AG04449 (cell line): ENCODE data around the gene FRAS1.

Experiments used
- CTCF ChIA-PET: fragments of 350-600 bp; formaldehyde crosslinking; extraction: SDS; loops from one replicate; lab custom pipeline; 2021; ENCODE audit warnings: antibody characterized with exemption; lab: Yijun Ruan, JAX
- POLR2A ChIA-PET: fragments of 400-600, 350-600 bp; formaldehyde crosslinking; extraction: SDS; loops from one replicate; lab custom pipeline; 2020; ENCODE audit warnings: antibody characterized with exemption, inconsistent platforms; lab: Yijun Ruan, JAX
- DNase-seq: peaks from one replicate; pipeline ENCODE4 v3.0.0-alpha.2; 2010; ENCODE audit warnings: low read depth, low spot score
- H3K4me3 ChIP-seq: 2 replicates; pipeline ENCODE4 v1.5.1; 2011; ENCODE audit warnings: low read depth, mild to moderate bottlenecking, control low read depth, low read length
- TF ChIP-seq, protein P1 (sequence below): IDR thresholded peaks from one replicate; pipeline ENCODE4 v1.5.1; 2011; ENCODE audit warnings: mild to moderate bottlenecking, moderate library complexity, low read length, control low read depth, inconsistent platforms; ENCODE audit not compliant: insufficient read depth; ENCODE audit errors: missing control alignments

Gene FRAS1

DNA sequence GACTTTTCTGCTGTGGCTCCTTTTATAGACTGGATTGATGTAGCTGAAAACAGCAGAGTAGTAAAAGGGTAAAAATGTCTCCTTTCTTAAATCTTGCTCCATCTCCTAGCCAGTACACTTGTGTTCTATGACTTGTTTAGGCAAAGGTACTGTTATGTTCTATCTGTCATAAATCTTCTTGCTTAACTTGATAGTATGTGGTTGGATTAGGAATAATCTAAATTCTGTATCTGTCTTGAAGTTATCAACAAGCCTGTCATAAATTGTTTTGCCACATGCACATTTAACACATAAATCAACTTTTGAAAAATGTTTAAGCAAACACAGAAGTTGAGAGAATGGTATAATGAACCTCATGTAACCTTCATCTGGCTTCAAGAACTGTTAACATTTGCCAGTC, 157.0 kb downstream of the FRAS1 start:
- ChIA-PET POLR2A (no interaction called here), CTCF (no interaction called here)
- no peak overlapping the region for H3K4me3 ChIP-seq
- no peak for DNase-seq
- TF ChIP-seq, protein P1, sequence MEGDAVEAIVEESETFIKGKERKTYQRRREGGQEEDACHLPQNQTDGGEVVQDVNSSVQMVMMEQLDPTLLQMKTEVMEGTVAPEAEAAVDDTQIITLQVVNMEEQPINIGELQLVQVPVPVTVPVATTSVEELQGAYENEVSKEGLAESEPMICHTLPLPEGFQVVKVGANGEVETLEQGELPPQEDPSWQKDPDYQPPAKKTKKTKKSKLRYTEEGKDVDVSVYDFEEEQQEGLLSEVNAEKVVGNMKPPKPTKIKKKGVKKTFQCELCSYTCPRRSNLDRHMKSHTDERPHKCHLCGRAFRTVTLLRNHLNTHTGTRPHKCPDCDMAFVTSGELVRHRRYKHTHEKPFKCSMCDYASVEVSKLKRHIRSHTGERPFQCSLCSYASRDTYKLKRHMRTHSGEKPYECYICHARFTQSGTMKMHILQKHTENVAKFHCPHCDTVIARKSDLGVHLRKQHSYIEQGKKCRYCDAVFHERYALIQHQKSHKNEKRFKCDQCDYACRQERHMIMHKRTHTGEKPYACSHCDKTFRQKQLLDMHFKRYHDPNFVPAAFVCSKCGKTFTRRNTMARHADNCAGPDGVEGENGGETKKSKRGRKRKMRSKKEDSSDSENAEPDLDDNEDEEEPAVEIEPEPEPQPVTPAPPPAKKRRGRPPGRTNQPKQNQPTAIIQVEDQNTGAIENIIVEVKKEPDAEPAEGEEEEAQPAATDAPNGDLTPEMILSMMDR, result no peak

DNA sequence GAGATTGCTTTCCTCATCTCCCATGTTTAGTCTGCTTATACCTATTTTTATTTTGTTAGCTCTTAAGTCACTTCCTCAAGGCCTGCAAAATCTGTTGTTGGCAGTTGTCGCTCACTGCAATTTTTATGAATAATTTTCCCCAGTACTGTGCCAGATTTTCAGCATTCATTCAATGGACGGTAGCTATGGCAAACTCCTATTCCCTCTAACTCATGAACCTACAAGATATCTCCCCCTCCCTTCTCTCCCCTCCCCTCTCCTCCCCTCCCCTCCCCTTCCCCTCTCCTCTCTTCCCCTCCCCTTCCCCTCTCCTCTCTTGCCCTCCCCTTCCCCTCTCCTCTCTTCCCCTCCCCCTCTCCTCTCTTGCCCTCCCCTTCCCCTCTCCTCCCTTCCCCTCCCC, 160.4 kb downstream of the FRAS1 start:
- no peak overlapping the region for H3K4me3 ChIP-seq
- TF ChIP-seq, protein P1, result no peak
- DNase-seq, result no peak
- ChIA-PET POLR2A (no interaction called here), CTCF (no interaction called here)

DNA sequence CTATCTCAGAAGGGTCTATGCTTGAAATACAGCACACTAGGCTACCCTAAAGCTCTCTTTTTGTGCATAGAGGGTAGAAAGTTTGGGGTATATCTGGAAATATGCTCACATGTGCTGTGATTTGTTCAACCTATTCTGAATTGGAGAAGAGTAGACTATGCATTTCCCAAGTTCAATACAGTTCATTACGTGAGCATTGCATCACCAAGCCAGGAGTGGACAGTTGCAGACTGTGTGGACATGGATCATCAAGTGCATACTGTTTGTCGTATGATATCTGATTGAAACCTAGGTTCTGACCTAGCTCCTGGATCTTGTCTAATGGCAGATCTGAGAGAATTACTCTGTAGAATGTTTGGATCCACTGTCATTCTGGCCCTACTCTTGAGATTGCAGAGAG, 161.1 kb downstream of the FRAS1 start:
- POLR2A ChIA-PET, result no interaction called here
- TF ChIP-seq, protein P1, result no peak
- no peak for DNase-seq
- CTCF ChIA-PET, result no interaction called here
- no peak overlapping the region for H3K4me3 ChIP-seq

DNA sequence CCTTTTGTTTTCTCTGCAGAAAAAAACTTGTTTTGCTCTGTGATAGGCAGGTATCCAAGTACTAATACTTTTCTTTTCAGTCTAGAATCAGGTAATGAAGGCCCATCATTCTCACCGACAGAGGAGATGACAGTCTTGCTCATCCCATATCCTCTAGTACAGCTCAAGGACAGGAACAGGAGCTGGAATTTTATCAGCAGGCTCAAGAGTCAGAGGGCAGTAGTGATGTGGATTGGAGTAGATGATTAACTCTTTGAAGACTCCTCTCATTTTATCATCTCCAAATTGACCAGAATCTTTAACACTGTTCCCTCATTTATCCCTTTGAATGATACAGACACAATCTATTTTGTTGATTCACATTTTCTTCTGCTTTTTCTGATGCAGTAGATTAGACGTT, 162.7 kb downstream of the FRAS1 start:
- no peak for DNase-seq
- no peak overlapping the region for H3K4me3 ChIP-seq
- CTCF ChIA-PET, result no interaction called here
- TF ChIP-seq, protein P1, result no peak
- POLR2A ChIA-PET, result no interaction called here

DNA sequence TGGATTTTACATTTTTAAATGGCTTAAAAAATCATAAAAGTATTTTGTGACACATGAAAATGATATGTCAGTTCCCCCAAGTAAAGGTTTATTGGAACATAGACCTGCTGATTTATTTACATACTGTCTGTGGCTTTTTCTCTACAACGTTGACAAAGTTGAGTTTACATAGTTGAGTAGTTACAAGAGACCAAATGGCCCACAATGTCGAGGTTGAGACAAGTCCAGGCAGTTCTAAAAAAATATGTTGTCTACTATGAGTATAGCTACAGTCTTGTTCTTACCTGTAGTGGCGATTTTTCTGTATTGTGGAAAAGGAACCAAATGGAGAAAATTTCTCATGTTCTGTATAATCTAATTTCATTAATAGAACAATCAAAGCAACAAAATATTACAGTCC, 163.2 kb downstream of the FRAS1 start:
- TF ChIP-seq, protein P1, result no peak
- CTCF ChIA-PET, result no interaction called here
- POLR2A ChIA-PET, result no interaction called here
- no peak for DNase-seq
- H3K4me3 ChIP-seq, result no peak overlapping the region

DNA sequence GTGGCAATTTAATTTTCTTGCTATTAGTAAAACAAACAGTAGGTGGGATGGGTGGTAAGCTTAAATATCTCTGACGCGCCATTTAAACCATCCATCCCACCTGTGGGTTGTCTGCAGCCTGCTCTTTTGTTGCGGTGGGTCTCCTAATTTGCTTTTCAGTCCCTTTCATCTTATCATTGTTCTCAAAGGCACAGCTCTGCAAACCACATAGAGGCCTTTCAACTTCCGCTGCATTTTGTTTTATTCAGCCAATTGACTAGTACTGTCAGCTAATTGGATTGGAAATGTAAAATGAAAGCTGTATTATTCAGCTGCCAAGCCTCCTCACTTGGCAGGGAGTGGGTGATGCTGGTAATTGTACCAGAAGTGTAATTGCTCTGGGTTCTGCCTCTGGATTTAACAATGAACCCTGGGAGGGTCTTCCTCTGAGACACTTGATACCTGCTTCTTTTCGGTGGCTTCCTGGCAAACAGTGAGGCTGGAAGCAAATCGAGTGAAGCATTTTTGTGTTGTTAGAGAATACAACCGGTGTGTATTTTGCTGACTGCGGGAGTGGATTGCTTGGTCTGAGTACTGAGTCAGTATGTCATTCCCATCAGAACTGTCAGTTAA, 165.6 kb downstream of the FRAS1 start:
- CTCF ChIA-PET, result no interaction called here
- POLR2A ChIA-PET, result no interaction called here
- no peak for DNase-seq
- H3K4me3 ChIP-seq, result no peak overlapping the region
- TF ChIP-seq, protein P1, result no peak
